Islet precursor cell (in vitro differentiated cells): ENCODE measurements around the gene RFPL1.
"Not testable (repeated sequence)": the region's sequence is repeated elsewhere in the genome, so short reads cannot be mapped to it uniquely, and the experiment has no call there.

Experiments
- DNase-seq: peaks from one replicate; pipeline ENCODE4 v3.0.0-alpha.2; 2018

Gene RFPL1

GRCh38 chr22:29438283-29438682 is at the start of gene RFPL1:
Gene RFPL1, plus strand, starts transcription at chr22:29438583.
- not testable (repeated sequence) for DNase-seq

GRCh38 chr22:29388759-29389090 is 49.7 kb upstream of the RFPL1 start:
- no peak for DNase-seq

- no peak for DNase-seq
These were observed 48.1 kb upstream of the RFPL1 start for GRCh38 chr22:29390270-29390669.

- DNase-seq = no peak
These were observed 46.8 kb upstream of the RFPL1 start for GRCh38 chr22:29391546-29391945.

- peak; percentile 45 for DNase-seq
These were observed 45.3 kb upstream of the RFPL1 start for GRCh38 chr22:29393019-29393608.

- DNase-seq = peak; percentile 82
These were observed 43.3 kb upstream of the RFPL1 start for GRCh38 chr22:29394931-29395581.

- DNase-seq = peak; percentile 12
These were observed 42.3 kb upstream of the RFPL1 start for GRCh38 chr22:29396126-29396525.

GRCh38 chr22:29397791-29398190 is 40.6 kb upstream of the RFPL1 start:
- no peak for DNase-seq

GRCh38 chr22:29400576-29400975 is 37.8 kb upstream of the RFPL1 start:
- no peak for DNase-seq

- DNase-seq = peak; percentile 18
These were observed 36.8 kb upstream of the RFPL1 start for GRCh38 chr22:29401538-29401937.

GRCh38 chr22:29408940-29409339 is 29.4 kb upstream of the RFPL1 start:
- DNase-seq = no peak

- DNase-seq = not testable (repeated sequence)
These were observed 26.7 kb upstream of the RFPL1 start for GRCh38 chr22:29411569-29412211.

GRCh38 chr22:29412772-29413171 is 25.6 kb upstream of the RFPL1 start:
- peak; percentile 37 for DNase-seq

GRCh38 chr22:29414951-29415591 is 23.3 kb upstream of the RFPL1 start:
- peak; percentile 12 for DNase-seq

GRCh38 chr22:29418704-29419103 is 19.7 kb upstream of the RFPL1 start:
- not testable (repeated sequence) for DNase-seq

- peak; percentile 20 for DNase-seq
These were observed 11.9 kb upstream of the RFPL1 start for GRCh38 chr22:29426476-29426875.

GRCh38 chr22:29427176-29427760 is 11.1 kb upstream of the RFPL1 start:
- DNase-seq = peak; percentile 20

- peak; percentile 49 for DNase-seq
These were observed 6.4 kb upstream of the RFPL1 start for GRCh38 chr22:29431986-29432385.

- no peak for DNase-seq
These were observed 4.5 kb upstream of the RFPL1 start for GRCh38 chr22:29433856-29434255.

- no peak for DNase-seq
These were observed 4.1 kb upstream of the RFPL1 start for GRCh38 chr22:29434288-29434687.

- DNase-seq = no peak
These were observed 2.9 kb upstream of the RFPL1 start for GRCh38 chr22:29435236-29436136.

GRCh38 chr22:29442976-29443375 is 4.6 kb downstream of the RFPL1 start:
- no peak for DNase-seq
